NB4 (cell line): ENCODE measurements around the gene CASZ1.

Source experiments
- DNase-seq: peaks from one replicate; pipeline ENCODE4 v3.0.0; 2010; ENCODE audit warnings: low read depth
- H3K4me3 ChIP-seq: one replicate; pipeline ENCODE4 v1.5.1; 2011; ENCODE audit warnings: mild to moderate bottlenecking, low read depth, low read length, moderate library complexity
- CTCF ChIP-seq: IDR thresholded peaks from one replicate; pipeline ENCODE4 v1.5.1; 2012; ENCODE audit warnings: low read depth, low read length
- MAX ChIP-seq: IDR thresholded peaks from 2 replicates; pipeline ENCODE4 v1.6.1; 2011; ENCODE audit warnings: low read depth, low read length
- MYC ChIP-seq: IDR thresholded peaks from 2 replicates; pipeline ENCODE4 v1.6.1; 2011; ENCODE audit warnings: low read depth, low read length
- POLR2A ChIP-seq: IDR thresholded peaks from 2 replicates; pipeline ENCODE4 v1.6.1; 2011; ENCODE audit warnings: mild to moderate bottlenecking; ENCODE audit not compliant: insufficient read length; ENCODE audit errors: extremely low read depth

Gene CASZ1

GRCh38 chr1:10796029-10796944 is at the start of gene CASZ1:
Gene CASZ1 (minus strand): TSS chr1:10796646. CDS start chr1:10693889, 102,757 bp downstream.
- TF ChIP-seq MYC (no peak), CTCF (no peak), MAX (no peak), POLR2A (no peak)
- peak; percentile 41 for DNase-seq
- H3K4me3 ChIP-seq: no peak within 1 kb of the TSS

- no peak overlapping the region for H3K4me3 ChIP-seq
- TF ChIP-seq POLR2A (no peak), MAX (no peak), MYC (no peak), CTCF (no peak)
- DNase-seq: no peak
Measured at GRCh38 chr1:10843697-10844096, 47.3 kb upstream of the CASZ1 start.

GRCh38 chr1:10841118-10841517 is 44.7 kb upstream of the CASZ1 start:
- no peak for DNase-seq
- H3K4me3 ChIP-seq: no peak overlapping the region
- no peak for TF ChIP-seq MYC
- no peak for TF ChIP-seq POLR2A
- no peak for TF ChIP-seq MAX
- no peak for TF ChIP-seq CTCF

- H3K4me3 ChIP-seq: no peak overlapping the region
- TF ChIP-seq MYC (no peak), MAX (no peak), POLR2A (no peak), CTCF (no peak)
- no peak for DNase-seq
Measured at GRCh38 chr1:10839188-10839770, 42.8 kb upstream of the CASZ1 start.

GRCh38 chr1:10838541-10838940 is 42.1 kb upstream of the CASZ1 start:
- H3K4me3 ChIP-seq: no peak overlapping the region
- no peak for DNase-seq
- TF ChIP-seq CTCF: no peak
- no peak for TF ChIP-seq MYC
- TF ChIP-seq MAX: no peak
- no peak for TF ChIP-seq POLR2A
